ENCODE data around the gene STEAP2.

The STEAP2 gene

GRCh38 chr7:90262438-90262837 lies 50.9 kb downstream of the STEAP2 start:
- TF ChIP-seq CTCF (IDR thresholded peaks at IDR 0.05; ENCODE audit: control insufficient read depth, extremely low read depth, insufficient read depth) = peak; percentile 45; the same call in 1 of the 2 replicates
- no peak for DNase-seq (ENCODE audit: low read depth)
- H3K4me3 ChIP-seq (ENCODE audit: low read depth, low read length) = no peak overlapping the region

- no peak for DNase-seq (ENCODE audit: low read depth)
- TF ChIP-seq CTCF (IDR thresholded peaks at IDR 0.05; ENCODE audit: control insufficient read depth, extremely low read depth, insufficient read depth) = no peak
- H3K4me3 ChIP-seq (ENCODE audit: low read depth, low read length) = no peak overlapping the region
Measured at GRCh38 chr7:90266808-90267207, 55.3 kb downstream of the STEAP2 start.

- no peak for DNase-seq (ENCODE audit: low read depth)
- no peak for TF ChIP-seq CTCF (IDR thresholded peaks at IDR 0.05; ENCODE audit: control insufficient read depth, extremely low read depth, insufficient read depth)
- H3K4me3 ChIP-seq (ENCODE audit: low read depth, low read length) = no peak overlapping the region
Measured at GRCh38 chr7:90267263-90267858, 55.8 kb downstream of the STEAP2 start.

- no peak for TF ChIP-seq CTCF (IDR thresholded peaks at IDR 0.05; ENCODE audit: control insufficient read depth, extremely low read depth, insufficient read depth)
- DNase-seq (ENCODE audit: low read depth) = peak; percentile 76
- no peak overlapping the region for H3K4me3 ChIP-seq (ENCODE audit: low read depth, low read length)
Measured at GRCh38 chr7:90269163-90269562, 57.6 kb downstream of the STEAP2 start.

- TF ChIP-seq CTCF (IDR thresholded peaks at IDR 0.05; ENCODE audit: control insufficient read depth, extremely low read depth, insufficient read depth) = no peak
- DNase-seq (ENCODE audit: low read depth) = no peak
Measured at GRCh38 chr7:90270431-90271178, 59.1 kb downstream of the STEAP2 start.

GRCh38 chr7:90271753-90272152 lies 60.2 kb downstream of the STEAP2 start:
- no peak overlapping the region for H3K4me3 ChIP-seq (ENCODE audit: low read depth, low read length)
- no peak for TF ChIP-seq CTCF (IDR thresholded peaks at IDR 0.05; ENCODE audit: control insufficient read depth, extremely low read depth, insufficient read depth)
- no peak for DNase-seq (ENCODE audit: low read depth)

More at GRCh38 chr7:90270431-90271178, 59.1 kb downstream of the STEAP2 start:
- H3K4me3 ChIP-seq (ENCODE audit: low read depth, low read length) = no peak overlapping the region

Data from LNCaP clone FGC (cell line).